MCF 10A (cell line): Measurements from ENCODE around the gene EPG5. TPM values are rescaled to one million over a fixed set of nuclear protein-coding genes. Genes with fewer than 3 reads are reported as not detected.
"Not testable (repeated sequence)": the region's sequence is repeated elsewhere in the genome, so short reads cannot be mapped to it uniquely, and the experiment has no call there.

ENCODE experiments used
- BruUV-seq: library from RNA; stranded (reverse); fragments of 400-500 nt; replicated peaks from 2 replicates; lab custom pipeline; 2021; lab: Mats Ljungman, UMichigan
- CTCF ChIA-PET: fragments of 300-600 bp; sonication (Branson Sonifier 250); formaldehyde crosslinking; extraction: SDS; loops from one replicate; lab custom pipeline; 2021; ENCODE audit warnings: antibody characterized with exemption, inconsistent platforms; lab: Yijun Ruan, JAX
- POLR2A ChIA-PET: fragments of 300-600, 350-650 bp; sonication (Branson Sonifier 250); formaldehyde crosslinking; extraction: SDS; loops from one replicate; lab custom pipeline; 2020; ENCODE audit warnings: antibody characterized with exemption, inconsistent platforms; lab: Yijun Ruan, JAX
- DNase-seq: peaks from one replicate; pipeline ENCODE4 v3.0.0-alpha.2; 2018; ENCODE audit not compliant: unreplicated experiment
- H3K27ac Mint-ChIP-seq: one replicate; pipeline ENCODE4 v1.8.0; 2022; ENCODE audit warnings: mild to moderate bottlenecking, low read depth, mixed read lengths; ENCODE audit not compliant: unreplicated experiment
- H3K27me3 Mint-ChIP-seq: one replicate; pipeline ENCODE4 v1.8.0; 2022; ENCODE audit warnings: mixed read lengths; ENCODE audit not compliant: insufficient read depth, unreplicated experiment
- H3K36me3 Mint-ChIP-seq: one replicate; pipeline ENCODE4 v1.8.0; 2022; ENCODE audit warnings: mild to moderate bottlenecking, moderate library complexity, mixed read lengths; ENCODE audit not compliant: insufficient read depth, unreplicated experiment
- H3K4me1 Mint-ChIP-seq: one replicate; pipeline ENCODE4 v1.8.0; 2022; ENCODE audit warnings: mixed read lengths; ENCODE audit not compliant: insufficient read depth, unreplicated experiment
- H3K4me3 Mint-ChIP-seq: one replicate; pipeline ENCODE4 v1.8.0; 2022; ENCODE audit warnings: mild to moderate bottlenecking, moderate library complexity, mixed read lengths; ENCODE audit not compliant: unreplicated experiment
- H3K9me3 Mint-ChIP-seq: one replicate; pipeline ENCODE4 v1.8.0; 2022; ENCODE audit warnings: mixed read lengths; ENCODE audit not compliant: unreplicated experiment
- CTCF ChIP-seq: fragments of 200-600 bp; IDR thresholded peaks from one replicate; pipeline ENCODE4 v1.8.0; 2022; ENCODE audit warnings: antibody characterized with exemption, mild to moderate bottlenecking; ENCODE audit not compliant: unreplicated experiment
- intact Hi-C: fragments of 100-400 bp; cut with micrococcal nuclease; formaldehyde crosslinking; loops from 2 replicates; pipeline ENCODE4 v1.14.1; 2022
- total RNA-seq: library from RNA; stranded (reverse); gene quantifications from 2 replicates; pipeline ENCODE4 v1.2.3, GENCODE V29; 2022

Gene EPG5
- total RNA-seq, 1 experiment from 2014 or later, result 19.4 TPM

DNA sequence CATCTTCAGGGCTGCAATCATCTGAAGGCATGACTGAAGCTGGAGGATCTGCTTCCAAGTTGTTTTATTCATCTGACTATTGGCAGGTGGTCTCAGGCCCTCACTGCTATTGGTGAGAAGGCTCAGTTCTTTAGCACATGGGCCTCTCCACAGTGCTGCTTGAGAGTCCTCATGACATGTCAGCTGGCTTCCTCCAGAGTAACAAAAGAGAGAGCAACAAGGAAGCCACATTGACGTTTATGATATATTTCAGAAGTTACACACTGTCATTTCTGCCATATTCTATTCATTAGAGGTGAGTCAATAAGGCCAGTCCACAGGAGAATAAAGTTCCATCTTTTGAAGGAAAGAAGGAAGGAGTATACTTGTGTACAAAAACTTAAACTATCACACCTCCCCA, 149.6 kb downstream of the EPG5 start:
- Mint-ChIP-seq H3K27me3 (no peaks in the 10 kb centered on the region), H3K4me1 (no peaks in the 10 kb centered on the region), H3K36me3 (no peaks in the 10 kb centered on the region), H3K4me3 (no peak overlapping the region), H3K27ac (no peak overlapping the region), H3K9me3 (no peaks in the 10 kb centered on the region)
- BruUV-seq, result no TSS peak
- ChIA-PET POLR2A (no interaction called here), CTCF (no interaction called here)
- DNase-seq, result no peak
- no peak for TF ChIP-seq CTCF
- intact Hi-C loops, result no loop called here

GRCh38 chr18:45814733-45815132, 152.4 kb downstream of the EPG5 start:
- H3K27ac Mint-ChIP-seq, H3K4me1 Mint-ChIP-seq, BruUV-seq, H3K36me3 Mint-ChIP-seq, POLR2A ChIA-PET, H3K4me3 Mint-ChIP-seq, intact Hi-C loops, H3K9me3 Mint-ChIP-seq, H3K27me3 Mint-ChIP-seq, DNase-seq: not testable (repeated sequence)
- CTCF ChIA-PET, result interaction anchor here (0.6 kb wide), 1 partner anchor 1587 kb away, joined by 3 read pairs; no protein-coding TSS in a partner anchor

DNA sequence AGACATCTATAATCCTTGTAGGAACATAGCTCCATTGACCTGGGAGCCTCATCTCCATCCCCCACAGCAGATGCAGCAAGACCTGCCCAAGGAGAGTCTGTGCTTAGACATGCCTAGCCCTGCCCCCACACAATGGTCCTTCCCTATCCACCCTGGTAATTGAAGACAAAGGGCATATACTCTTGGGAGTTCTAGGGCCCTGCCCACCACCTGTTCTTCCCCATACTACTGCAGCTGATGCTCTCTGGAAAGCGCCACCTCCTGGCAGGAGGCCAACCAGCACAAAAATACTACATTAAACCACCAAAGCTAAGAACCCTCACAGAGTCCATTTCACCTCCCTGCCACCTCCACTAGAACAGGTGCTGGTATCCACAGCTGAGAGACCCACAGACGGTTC, 160.0 kb downstream of the EPG5 start:
- intact Hi-C loops, H3K4me3 Mint-ChIP-seq, H3K27ac Mint-ChIP-seq, H3K27me3 Mint-ChIP-seq, H3K9me3 Mint-ChIP-seq, H3K36me3 Mint-ChIP-seq, BruUV-seq: not testable (repeated sequence)
- ChIA-PET CTCF (interaction anchor here (0.6 to 1.3 kb wide), 3 partner anchors 17 to 481 kb away, joined by 3 to 5 read pairs (median 3); no protein-coding TSS in a partner anchor), POLR2A (interaction anchor here (0.6 to 2.0 kb wide), 3 partner anchors 14 to 105 kb away, joined by 3 to 8 read pairs (median 5); no protein-coding TSS in a partner anchor)
- peak; percentile 33 for DNase-seq
- peaks cover 28% of the 10 kb centered on the region for H3K4me1 Mint-ChIP-seq

- Mint-ChIP-seq H3K27ac (peak overlapping the region; percentile 75), H3K4me1 (peaks cover 38% of the 10 kb centered on the region), H3K27me3 (no peaks in the 10 kb centered on the region), H3K4me3 (no peak overlapping the region), H3K9me3 (peaks cover 9% of the 10 kb centered on the region), H3K36me3 (peaks cover 8% of the 10 kb centered on the region)
- no TSS peak for BruUV-seq
- no peak for TF ChIP-seq CTCF
- intact Hi-C loops, result no loop called here
- ChIA-PET CTCF (interaction anchor here (0.6 to 1.8 kb wide), 3 partner anchors 18 to 73 kb away, joined by 4 to 6 read pairs (median 4); no protein-coding TSS in a partner anchor), POLR2A (interaction anchor here (1.3 to 2.0 kb wide), 3 partner anchors 15 to 42 kb away, joined by 3 to 8 read pairs (median 5); no protein-coding TSS in a partner anchor)
- peak; percentile 54 for DNase-seq
These were observed 160.9 kb downstream of the EPG5 start for GRCh38 chr18:45806226-45806625.

GRCh38 chr18:45805551-45805950, 161.6 kb downstream of the EPG5 start:
- no peak overlapping the region for H3K4me3 Mint-ChIP-seq
- intact Hi-C loops, result no loop called here
- peaks cover 9% of the 10 kb centered on the region for H3K9me3 Mint-ChIP-seq
- BruUV-seq, result no TSS peak
- H3K27me3 Mint-ChIP-seq, result no peaks in the 10 kb centered on the region
- H3K4me1 Mint-ChIP-seq, result peaks cover 40% of the 10 kb centered on the region
- TF ChIP-seq CTCF, result no peak
- DNase-seq, result peak; percentile 58
- CTCF ChIA-PET, result interaction anchor here (1.8 kb wide), 1 partner anchor 74 kb away, joined by 6 read pairs; no protein-coding TSS in a partner anchor
- POLR2A ChIA-PET, result interaction anchor here (1.3 to 2.0 kb wide), 2 partner anchors 15 to 41 kb away, joined by 3 to 8 read pairs; no protein-coding TSS in a partner anchor
- H3K36me3 Mint-ChIP-seq, result peaks cover 8% of the 10 kb centered on the region
- no peak overlapping the region for H3K27ac Mint-ChIP-seq
